Neural cell (in vitro differentiated cells): ENCODE data around the gene USP49. TPM values are rescaled to one million over a fixed set of nuclear protein-coding genes. Genes with fewer than 3 reads are reported as not detected.

Experiments used
- H2AFZ ChIP-seq: fragments of 200-600, 300-800 bp; sonication (generic), shearing (Covaris generic); 2 replicates; pipeline ENCODE4 v1.6.0; 2014; ENCODE audit warnings: low read depth, mild to moderate bottlenecking, antibody characterized with exemption, low read length, moderate library complexity
- H3F3A ChIP-seq: fragments of 200-600 bp; shearing (Covaris generic); 2 replicates; pipeline ENCODE4 v1.6.1; 2016; ENCODE audit warnings: mild to moderate bottlenecking, moderate library complexity, mixed read lengths, antibody characterized with exemption, low read length; ENCODE audit not compliant: insufficient read depth, poor library complexity, severe bottlenecking
- H3K27ac ChIP-seq: fragments of 200-600, 300-800 bp; sonication (generic), shearing (Covaris generic); 2 replicates; pipeline ENCODE4 v1.5.1; 2014; ENCODE audit warnings: mild to moderate bottlenecking, low read length, moderate library complexity
- H3K27me3 ChIP-seq: fragments of 300-800, 200-600 bp; sonication (generic), shearing (Covaris generic); 2 replicates; pipeline ENCODE4 v1.6.0; 2014; ENCODE audit warnings: mild to moderate bottlenecking, low read depth, low read length, moderate library complexity; ENCODE audit not compliant: insufficient read depth
- H3K36me3 ChIP-seq: fragments of 300-800, 200-600 bp; sonication (generic), shearing (Covaris generic); 2 replicates; pipeline ENCODE4 v1.5.1; 2014; ENCODE audit warnings: mild to moderate bottlenecking, antibody characterized with exemption, low read length, moderate library complexity; ENCODE audit not compliant: insufficient read depth
- H3K4me2 ChIP-seq: fragments of 300-800, 200-600 bp; sonication (generic), shearing (Covaris generic); 2 replicates; pipeline ENCODE4 v1.6.0; 2014; ENCODE audit warnings: mild to moderate bottlenecking, low read length
- H3K4me3 ChIP-seq: fragments of 300-800, 200-600 bp; sonication (generic), shearing (Covaris generic); 2 replicates; pipeline ENCODE4 v1.5.1; 2014; ENCODE audit warnings: mild to moderate bottlenecking, low read length, moderate library complexity
- H3K79me2 ChIP-seq: fragments of 200-600 bp; shearing (Covaris generic); replicated peaks from 2 replicates; pipeline ENCODE4 v1.6.0; 2014; ENCODE audit warnings: mild to moderate bottlenecking, low read length, moderate library complexity; ENCODE audit not compliant: insufficient read depth
- H3K9ac ChIP-seq: fragments of 300-800, 200-600 bp; sonication (generic), shearing (Covaris generic); 2 replicates; pipeline ENCODE4 v1.6.1; 2016; ENCODE audit warnings: mild to moderate bottlenecking, low read length, mixed read lengths
- H3K9me2 ChIP-seq: fragments of 200-600 bp; shearing (Covaris generic); 2 replicates; pipeline ENCODE4 v1.6.1; 2016; ENCODE audit warnings: mild to moderate bottlenecking, low read length, mixed read lengths; ENCODE audit not compliant: insufficient read depth
- H3K9me3 ChIP-seq: fragments of 200-600, 300-800 bp; sonication (generic), shearing (Covaris generic); 2 replicates; pipeline ENCODE4 v1.6.1; 2016; ENCODE audit warnings: mild to moderate bottlenecking, mixed run types, low read length, moderate library complexity, mixed read lengths
- H4K20me1 ChIP-seq: fragments of 200-600 bp; shearing (Covaris generic); 2 replicates; pipeline ENCODE4 v1.6.1; 2016; ENCODE audit warnings: mild to moderate bottlenecking, mixed run types; ENCODE audit not compliant: insufficient read depth
- EP300 ChIP-seq: fragments of 450-650 bp; conservative IDR thresholded peaks from 2 replicates; pipeline ENCODE4 v1.6.1; 2014; ENCODE audit warnings: antibody characterized with exemption, mild to moderate bottlenecking, moderate library complexity; ENCODE audit not compliant: poor library complexity, severe bottlenecking
- EZH2 ChIP-seq: fragments of 200-600, 300-800 bp; shearing (Covaris generic), sonication (generic); IDR thresholded peaks from 2 replicates; pipeline ENCODE4 v1.6.1; 2014; ENCODE audit warnings: antibody characterized with exemption, low read length, borderline replicate concordance, mild to moderate bottlenecking; ENCODE audit not compliant: insufficient read depth, poor library complexity, severe bottlenecking
- MXI1 ChIP-seq: fragments of 450-650 bp; conservative IDR thresholded peaks from 2 replicates; pipeline ENCODE4 v1.6.1; 2014; ENCODE audit warnings: antibody characterized with exemption, mild to moderate bottlenecking; ENCODE audit not compliant: poor library complexity, severe bottlenecking
- POLR2AphosphoS5 ChIP-seq: IDR thresholded peaks from 2 replicates; pipeline ENCODE4 v1.6.1; 2012
- RAD21 ChIP-seq: fragments of 450-650 bp; conservative IDR thresholded peaks from 2 replicates; pipeline ENCODE4 v1.6.1; 2014; ENCODE audit warnings: antibody characterized with exemption, mild to moderate bottlenecking, moderate library complexity
- REST ChIP-seq: IDR thresholded peaks from 2 replicates; pipeline ENCODE4 v1.6.1; 2012; ENCODE audit warnings: borderline replicate concordance
- SMC3 ChIP-seq: fragments of 450-650 bp; conservative IDR thresholded peaks from 2 replicates; pipeline ENCODE4 v1.6.1; 2014; ENCODE audit warnings: antibody characterized with exemption, mild to moderate bottlenecking, moderate library complexity; ENCODE audit not compliant: poor library complexity
- TAF1 ChIP-seq: IDR thresholded peaks from 2 replicates; pipeline ENCODE4 v1.6.1; 2012; ENCODE audit warnings: low read depth
- polyA plus RNA-seq: library from polyadenylated mRNA; depleted of rRNA; stranded (reverse); fragments of >200 nt; gene quantifications from 2 replicates; pipeline ENCODE4 v1.2.3, GENCODE V29; 2014
- TF ChIP-seq, protein P1 (sequence below): fragments of 450-650 bp; IDR thresholded peaks from 2 replicates; pipeline ENCODE4 v1.5.1; 2014; ENCODE audit warnings: antibody characterized with exemption, mild to moderate bottlenecking, moderate library complexity; ENCODE audit not compliant: poor library complexity, severe bottlenecking

USP49 gene
- polyA plus RNA-seq, 1 donor from 2014 or later = 23.5 TPM

DNA sequence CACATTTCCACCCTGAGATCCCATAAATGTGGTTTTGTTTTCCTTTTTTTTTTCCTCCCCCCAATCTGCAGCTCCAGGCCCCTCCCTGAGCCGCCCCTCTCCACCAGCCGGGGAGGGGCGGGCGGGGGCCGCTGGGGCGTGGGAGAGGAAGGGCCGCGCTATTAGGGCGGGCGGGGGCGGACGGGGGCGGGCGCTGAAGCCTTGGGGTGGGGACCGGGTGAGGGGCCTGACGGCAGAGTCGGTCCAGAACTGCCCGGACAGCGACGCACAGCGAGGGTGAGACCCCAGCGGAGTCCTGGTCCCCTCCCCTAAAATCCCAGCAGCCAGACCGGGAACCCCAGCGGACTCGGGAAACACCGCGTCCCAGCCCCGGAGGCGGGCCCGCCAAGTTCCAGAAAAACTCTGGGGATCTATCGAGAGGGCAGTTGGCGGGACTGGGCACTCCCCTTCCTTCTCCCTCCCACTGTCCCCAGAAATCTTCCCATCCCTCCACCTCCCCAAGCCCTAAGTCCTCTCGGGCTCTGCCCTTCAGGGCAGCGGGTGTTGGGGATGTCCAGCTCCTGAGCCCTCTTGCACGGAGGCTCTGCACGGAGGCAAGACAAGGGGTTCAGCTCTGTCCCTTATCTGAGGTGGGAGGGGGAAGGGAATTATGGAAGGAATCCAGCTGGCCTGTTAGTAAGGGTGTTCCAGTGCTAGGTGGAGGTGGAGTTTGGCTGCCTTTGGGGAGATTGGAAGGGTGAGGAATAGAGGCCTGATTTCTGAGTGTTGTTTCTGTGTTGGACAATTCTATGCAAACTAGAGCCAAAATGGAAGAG, 114.4 kb downstream of the USP49 start, which contains the start of gene PRICKLE4:
Gene PRICKLE4, plus strand, starts transcription at position 232 of the 815 bp plus-strand sequence. CDS start 2,692 bp downstream, outside the sequence.
- Histone ChIP-seq H2AFZ (peak within 1 kb of the TSS; percentile 80), H3K9ac (peak within 1 kb of the TSS; percentile 79), H4K20me1 (no peaks in the 10 kb centered on the region), H3K4me2 (peak within 1 kb of the TSS; percentile 76), H3K9me3 (no peaks in the 10 kb centered on the region), H3F3A (no peaks in the 10 kb centered on the region), H3K9me2 (no peaks in the 10 kb centered on the region), H3K27ac (no peak within 1 kb of the TSS), H3K79me2 (no peaks in the 10 kb centered on the region), H3K27me3 (no peaks in the 10 kb centered on the region), H3K4me3 (peak within 1 kb of the TSS; percentile 86), H3K36me3 (no peaks in the 10 kb centered on the region)
- TF ChIP-seq POLR2AphosphoS5 (no peak), RAD21 (no peak), SMC3 (no peak), MXI1 (no peak), REST (no peak), TAF1 (no peak), EZH2 (no peak), EP300 (no peak)
- TF ChIP-seq, protein P1, sequence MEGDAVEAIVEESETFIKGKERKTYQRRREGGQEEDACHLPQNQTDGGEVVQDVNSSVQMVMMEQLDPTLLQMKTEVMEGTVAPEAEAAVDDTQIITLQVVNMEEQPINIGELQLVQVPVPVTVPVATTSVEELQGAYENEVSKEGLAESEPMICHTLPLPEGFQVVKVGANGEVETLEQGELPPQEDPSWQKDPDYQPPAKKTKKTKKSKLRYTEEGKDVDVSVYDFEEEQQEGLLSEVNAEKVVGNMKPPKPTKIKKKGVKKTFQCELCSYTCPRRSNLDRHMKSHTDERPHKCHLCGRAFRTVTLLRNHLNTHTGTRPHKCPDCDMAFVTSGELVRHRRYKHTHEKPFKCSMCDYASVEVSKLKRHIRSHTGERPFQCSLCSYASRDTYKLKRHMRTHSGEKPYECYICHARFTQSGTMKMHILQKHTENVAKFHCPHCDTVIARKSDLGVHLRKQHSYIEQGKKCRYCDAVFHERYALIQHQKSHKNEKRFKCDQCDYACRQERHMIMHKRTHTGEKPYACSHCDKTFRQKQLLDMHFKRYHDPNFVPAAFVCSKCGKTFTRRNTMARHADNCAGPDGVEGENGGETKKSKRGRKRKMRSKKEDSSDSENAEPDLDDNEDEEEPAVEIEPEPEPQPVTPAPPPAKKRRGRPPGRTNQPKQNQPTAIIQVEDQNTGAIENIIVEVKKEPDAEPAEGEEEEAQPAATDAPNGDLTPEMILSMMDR = no peak

- no peaks in the 10 kb centered on the region for H3F3A ChIP-seq
- H3K4me2 ChIP-seq = peak within 1 kb of the TSS; percentile 81
- no peaks in the 10 kb centered on the region for H4K20me1 ChIP-seq
- no peaks in the 10 kb centered on the region for H3K27me3 ChIP-seq
- peak within 1 kb of the TSS; percentile 80 for H2AFZ ChIP-seq
- no peaks in the 10 kb centered on the region for H3K36me3 ChIP-seq
- no peaks in the 10 kb centered on the region for H3K9me3 ChIP-seq
- H3K27ac ChIP-seq = no peak within 1 kb of the TSS
- no peaks in the 10 kb centered on the region for H3K79me2 ChIP-seq
- TF ChIP-seq MXI1 (peak; percentile 28), EP300 (peak; percentile 43), SMC3 (peak; percentile 89), EZH2 (no peak), POLR2AphosphoS5 (peak; percentile 39), RAD21 (peak; percentile 94), REST (no peak)
- TF ChIP-seq, protein P1 = peak; percentile 97
- H3K9me2 ChIP-seq = no peaks in the 10 kb centered on the region
- peak within 1 kb of the TSS; percentile 86 for H3K4me3 ChIP-seq
- peak within 1 kb of the TSS; percentile 79 for H3K9ac ChIP-seq
These were observed 115.2 kb downstream of the USP49 start, which contains the start of gene FRS3 for GRCh38 chr6:41779788-41780550. TSS of gene FRS3 (minus strand) at chr6:41779900. CDS start at chr6:41776987, 2,913 bp downstream.
